HG03558 (cell line): ENCODE data around the gene TMEM61.
"Not testable (repeated sequence)": the region's sequence is repeated elsewhere in the genome, so short reads cannot be mapped to it uniquely, and the experiment has no call there.

Experiments
- ATAC-seq: cut with Tn5 transposase; IDR thresholded peaks from one replicate; pipeline ENCODE4 v1.9.1; 2021; ENCODE audit warnings: moderate number of reproducible peaks; ENCODE audit not compliant: unreplicated experiment; ENCODE audit errors: extremely low read depth

Gene TMEM61

GRCh38 chr1:54959241-54959640 lies 21.2 kb upstream of the TMEM61 start:
- ATAC-seq, result no peak

- ATAC-seq, result no peak
These were observed 17.6 kb upstream of the TMEM61 start for GRCh38 chr1:54962612-54963395.

- not testable (repeated sequence) for ATAC-seq
These were observed 16.6 kb upstream of the TMEM61 start for GRCh38 chr1:54963829-54964228.

- ATAC-seq, result peak; percentile 83
These were observed 14.6 kb upstream of the TMEM61 start for GRCh38 chr1:54965624-54966340.

- no peak for ATAC-seq
These were observed 13.1 kb upstream of the TMEM61 start for GRCh38 chr1:54967372-54967771.

- no peak for ATAC-seq
These were observed 11.9 kb upstream of the TMEM61 start for GRCh38 chr1:54968551-54968950.

GRCh38 chr1:54969879-54970278 lies 10.5 kb upstream of the TMEM61 start:
- no peak for ATAC-seq

- no peak for ATAC-seq
These were observed 9.5 kb upstream of the TMEM61 start for GRCh38 chr1:54970901-54971300.

- peak; percentile 83 for ATAC-seq
These were observed 9.1 kb upstream of the TMEM61 start for GRCh38 chr1:54971317-54971791.

GRCh38 chr1:54972436-54972835 lies 8.0 kb upstream of the TMEM61 start:
- no peak for ATAC-seq

GRCh38 chr1:54973205-54973921 lies 7.1 kb upstream of the TMEM61 start:
- ATAC-seq, result no peak

- ATAC-seq, result no peak
These were observed 4.9 kb upstream of the TMEM61 start for GRCh38 chr1:54975356-54976108.

GRCh38 chr1:54976747-54977146 lies 3.7 kb upstream of the TMEM61 start:
- ATAC-seq, result no peak

- no peak for ATAC-seq
These were observed 2.7 kb upstream of the TMEM61 start for GRCh38 chr1:54977533-54978297.

GRCh38 chr1:54978528-54979326 lies 1.7 kb upstream of the TMEM61 start:
- no peak for ATAC-seq

GRCh38 chr1:54979327-54979891 lies 1.0 kb upstream of the TMEM61 start:
- ATAC-seq, result no peak

GRCh38 chr1:54980046-54980527 lies 341 bp upstream of the TMEM61 start:
- no peak for ATAC-seq

- ATAC-seq, result no peak
These were observed 1.0 kb downstream of the TMEM61 start for GRCh38 chr1:54981466-54981865.
